ENCODE data around the gene NSG1. TPM values are rescaled to one million over a fixed set of nuclear protein-coding genes. Genes with fewer than 3 reads are reported as not detected.

NSG1 gene
- total and polyA plus RNA-seq, 2 of the 4 experiments (the other 2 are of a cell fraction), result 0.72 to 1.6 TPM

- no TSS peak for BruUV-seq (replicated peaks)
- Histone ChIP-seq H3K4me1 (ENCODE audit: control insufficient read depth, insufficient read depth, low read length) (peaks cover 13% of the 10 kb centered on the region), H3K9ac (ENCODE audit: low read depth, low read length) (no peak overlapping the region), H3K4me3 (ENCODE audit: insufficient read depth, low read depth, low read length) (no peak overlapping the region), H2AK5ac (ENCODE audit: low read depth, low read length) (no peak overlapping the region), H3K56ac (ENCODE audit: extremely low read depth, insufficient read depth, low read length) (no peak overlapping the region), H2BK20ac (ENCODE audit: low read depth, low read length) (no peak overlapping the region), H3K9me1 (ENCODE audit: insufficient read depth, low read length) (peaks cover 17% of the 10 kb centered on the region), H3K18ac (ENCODE audit: low read depth, low read length) (peak overlapping the region; percentile 20; the same call in 1 of the 2 replicates), H4K8ac (ENCODE audit: low read depth in 2 of 2, low read length in 2 of 2) (no peak overlapping the region), H2BK5ac (ENCODE audit: low read depth, low read length, poor library complexity, severe bottlenecking) (no peak overlapping the region), H3K27me3 (ENCODE audit: control insufficient read depth, insufficient read depth, low read length) (no peaks in the 10 kb centered on the region), H4K91ac (ENCODE audit: insufficient read depth, low read depth, low read length) (0 out of 2 replicates have a peak overlapping the region, but pooled peaks have one; percentile 6), H2BK15ac (ENCODE audit: low read depth, low read length) (no peak overlapping the region), H2BK120ac (ENCODE audit: low read depth, low read length) (no peak overlapping the region), H3K4me2 (ENCODE audit: low read depth, low read length) (no peak overlapping the region), H3K79me1 (ENCODE audit: low read depth in 1 of 2, low read length in 2 of 2) (peaks cover 0 to 23% of the 10 kb centered on the region in 2 experiments; a peak in 1 of 4 replicates), H3K4ac (ENCODE audit: low read depth, low read length) (no peak overlapping the region), H3K27ac (ENCODE audit: insufficient read depth, low read length) (no peak overlapping the region), H4K20me1 (ENCODE audit: insufficient read depth, low read length) (peaks cover 7% of the 10 kb centered on the region), H4K5ac (ENCODE audit: low read depth, low read length) (no peak overlapping the region), H3K23ac (ENCODE audit: low read depth, low read length) (no peak overlapping the region), H3K14ac (replicated peaks; ENCODE audit: low read depth, low read length) (no peak overlapping the region), H2AK9ac (replicated peaks; ENCODE audit: low read depth, low read length, poor library complexity) (no peak overlapping the region), H3K9me3 (ENCODE audit: control insufficient read depth, insufficient read depth, low read length) (no peaks in the 10 kb centered on the region), H3K36me3 (ENCODE audit: control insufficient read depth, insufficient read depth, low read length) (peaks cover 8% of the 10 kb centered on the region), H2AFZ (replicated peaks; ENCODE audit: low read length, poor library complexity) (no peak overlapping the region)
- POLR2A ChIA-PET (ENCODE audit: unreplicated experiment), result no interaction called here
- DNase-seq, result no peak
- dilution Hi-C loops (cut with HindIII; ENCODE audit: low sequenced_read_pairs, unreplicated experiment), result no loop called here
- intact Hi-C loops (cut with micrococcal nuclease), result no loop called here
- in situ Hi-C loops (cut with MboI; ENCODE audit: low sequenced_read_pairs), result no loop called here
- WGBS, 2 experiments (ENCODE audit: extremely low coverage in 2 of 2, insufficient read length in 1 of 2), result no CpG with 5 or more reads among the region's 2 CpGs
- no peak for TF ChIP-seq NFE2L2 (IDR thresholded peaks at IDR 0.05; ENCODE audit: low read depth, low read length)
- no peak for TF ChIP-seq RFX5 (IDR thresholded peaks at IDR 0.05; ENCODE audit: low read depth, low read length)
- TF ChIP-seq CHD1 (IDR thresholded peaks at IDR 0.05; ENCODE audit: low read depth, low read length), result no peak
- TF ChIP-seq MAFK (IDR thresholded peaks at IDR 0.05; ENCODE audit: low read depth, low read length), result no peak
- TF ChIP-seq MAZ (IDR thresholded peaks at IDR 0.05; ENCODE audit: borderline replicate concordance, low read depth, low read length), result no peak
- TF ChIP-seq RAD21 (IDR thresholded peaks at IDR 0.05; ENCODE audit: low read length), result no peak
- no peak for TF ChIP-seq FOS (IDR thresholded peaks at IDR 0.05; ENCODE audit: low read depth, low read length)
- TF ChIP-seq USF2 (IDR thresholded peaks at IDR 0.05; ENCODE audit: low read depth, low read length), result no peak
- TF ChIP-seq ELK1 (IDR thresholded peaks at IDR 0.05; ENCODE audit: borderline replicate concordance, low read depth, low read length), result no peak
- TF ChIP-seq SMC3 (IDR thresholded peaks at IDR 0.05; ENCODE audit: low read depth, low read length), result no peak
- TF ChIP-seq BHLHE40 (IDR thresholded peaks at IDR 0.05; ENCODE audit: low read depth, low read length), result no peak
- TF ChIP-seq POLR2A (IDR thresholded peaks at IDR 0.05; ENCODE audit: low read depth, low read length), result no peak
- ATAC-seq (ENCODE audit: low read depth), result no peak
- CTCF ChIA-PET, result interaction anchor here (1.2 kb wide), 2 partner anchors 10 to 15 kb away, joined by 3 to 6 read pairs; no protein-coding TSS in a partner anchor
These were observed 53.6 kb downstream of the NSG1 start for GRCh38 chr4:4440333-4441061.
